Peyer's patch (tissue), 4 donors: ENCODE measurements around the gene APOA5. TPM values are rescaled to one million over a fixed set of nuclear protein-coding genes. Genes with fewer than 3 reads are reported as not detected.

ENCODE experiments used
- DNase-seq, 3 donors: peaks; one replicate each; pipeline ENCODE4 v3.0.0-alpha.2; 2017 to 2019
- H3K27ac ChIP-seq, 4 donors: fragments of 200-600 bp; sonication (generic); one replicate each; pipeline ENCODE4 v1.5.1; 2016 to 2019
- H3K27me3 ChIP-seq, 2 donors: fragments of 200-600 bp; sonication (generic); one replicate each; pipeline ENCODE4 v1.5.1; 2019
- H3K36me3 ChIP-seq, 3 donors: fragments of 200-600 bp; sonication (generic); one replicate each; pipeline ENCODE4 v1.5.1; 2016 to 2019
- H3K4me1 ChIP-seq, 4 donors: fragments of 200-600 bp; sonication (generic); one replicate each; pipeline ENCODE4 v1.5.1; 2016 to 2019
- H3K4me3 ChIP-seq, 4 donors: fragments of 200-600 bp; sonication (generic); 1 replicate in 3 of 4; 2 replicates in 1 of 4; pipeline ENCODE4 v1.5.1; 2016 to 2019; ENCODE audit warnings: mild to moderate bottlenecking in 1 of 4
- H3K9me3 ChIP-seq, 4 donors: fragments of 200-600 bp; sonication (generic); one replicate each; pipeline ENCODE4 v1.5.1; 2016 to 2019; ENCODE audit warnings: mild to moderate bottlenecking in 1 of 4
- CTCF ChIP-seq, 6 experiments: fragments of 450-650 bp in 4 of 6; fragments of 200-600 bp in 2 of 6; sonication (generic) in 1 of 6; IDR thresholded peaks; one replicate each; pipeline ENCODE4 v1.5.1; 2017 to 2019; ENCODE audit warnings: antibody characterized with exemption in 6 of 6, mild to moderate bottlenecking in 3 of 6, moderate library complexity in 1 of 6
- POLR2A ChIP-seq, 2 donors: fragments of 450-650 bp; IDR thresholded peaks; one replicate each; pipeline ENCODE4 v1.5.1; 2017; ENCODE audit warnings: antibody characterized with exemption in 2 of 2, mild to moderate bottlenecking in 2 of 2, moderate library complexity in 2 of 2
- total RNA-seq, 4 donors: library from RNA; depleted of rRNA; stranded (reverse); fragments of >200 nt; gene quantifications; one replicate each; pipeline ENCODE4 v1.1.0, GENCODE V29; 2016

APOA5 gene
- total RNA-seq, 4 donors from 2014 or later: 2.8 to 3.2 TPM; not detected in 2

GRCh38 chr11:116750070-116750718 lies 41.5 kb downstream of the APOA5 start:
- no peak for DNase-seq
- TF ChIP-seq CTCF (IDR thresholded peaks at IDR 0.05): no peak
- no peak for TF ChIP-seq POLR2A (IDR thresholded peaks at IDR 0.05)
- Histone ChIP-seq H3K36me3 (peaks cover 0 to 74% (median 0%) of the 10 kb centered on the region in 3 donors), H3K27ac (no peak overlapping the region), H3K9me3 (no peaks in the 10 kb centered on the region), H3K4me1 (no peaks in the 10 kb centered on the region), H3K4me3 (no peak overlapping the region), H3K27me3 (no peaks in the 10 kb centered on the region)

- no peak for DNase-seq
- Histone ChIP-seq H3K27me3 (no peaks in the 10 kb centered on the region), H3K9me3 (no peaks in the 10 kb centered on the region), H3K4me1 (no peaks in the 10 kb centered on the region), H3K27ac (no peak overlapping the region), H3K36me3 (peaks cover 0 to 13% (median 0%) of the 10 kb centered on the region in 3 donors), H3K4me3 (no peak overlapping the region)
- no peak for TF ChIP-seq CTCF (IDR thresholded peaks at IDR 0.05)
These were observed 49.6 kb downstream of the APOA5 start for GRCh38 chr11:116742104-116742503.

DNA sequence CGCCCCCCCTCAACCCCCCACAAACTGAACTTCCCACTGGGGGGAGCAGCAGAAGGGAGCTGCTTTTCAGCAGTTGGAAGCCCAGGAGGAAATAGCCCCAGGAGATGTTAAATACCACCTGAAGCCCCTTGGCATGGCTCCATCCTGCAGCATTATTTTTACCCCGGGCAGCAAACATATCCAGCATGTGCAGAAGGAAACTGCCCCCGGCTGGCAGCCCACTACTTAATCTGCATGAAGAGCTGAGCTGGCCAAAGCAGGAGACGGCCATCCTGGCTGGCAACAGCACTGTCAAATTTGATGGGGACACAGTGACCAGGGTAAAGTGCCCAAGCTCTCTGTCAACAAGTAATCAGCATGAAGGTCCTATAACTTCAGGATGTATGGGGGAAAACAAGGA lies 50.9 kb downstream of the APOA5 start:
- Histone ChIP-seq H3K27me3 (no peaks in the 10 kb centered on the region), H3K36me3 (no peaks in the 10 kb centered on the region), H3K4me1 (no peaks in the 10 kb centered on the region), H3K9me3 (no peaks in the 10 kb centered on the region), H3K4me3 (no peak overlapping the region), H3K27ac (no peak overlapping the region)
- no peak for DNase-seq
- no peak for TF ChIP-seq CTCF (IDR thresholded peaks at IDR 0.05)
- no peak for TF ChIP-seq POLR2A (IDR thresholded peaks at IDR 0.05)

Other genes with a start within 250 kb of the APOA5 start
- 10 to 100 TPM; 16.3 to 42.9 (median 20.1) TPM for gene BUD13, start 18.9 kb downstream of the APOA5 start, total RNA-seq
- 10 to 100 TPM; 17.0 to 52.6 (median 32.5) TPM for gene ZPR1, start 3.9 kb downstream of the APOA5 start, total RNA-seq
- over 10,000 TPM in 1 of 4 donors, 1,000 to 10,000 TPM in 2, 100 to 1,000 TPM in 1; 107 to 10,211 (median 6,146) TPM for gene APOA4, start 31.4 kb upstream of the APOA5 start, total RNA-seq
- over 10,000 TPM in 1 of 4 donors, 1,000 to 10,000 TPM in 2, 100 to 1,000 TPM in 1; 276 to 11,857 (median 5,024) TPM for gene APOC3, start 38.0 kb upstream of the APOA5 start, total RNA-seq
- gene APOA1, start 45.7 kb upstream of the APOA5 start, total RNA-seq: 1,000 to 10,000 TPM in 3 of 4 donors, 10 to 100 TPM in 1; 42.9 to 6,445 (median 3,046) TPM